Mammary epithelial cell (primary cell): ENCODE data around the gene THRSP.

Experiments used
- EZH2 ChIP-seq: IDR thresholded peaks from 2 replicates; pipeline ENCODE4 v1.6.1; 2012; ENCODE audit warnings: low read length, inconsistent platforms, borderline replicate concordance
- TF ChIP-seq, protein P1 (sequence below), 2 donors: IDR thresholded peaks in 1 of 2; conservative IDR thresholded peaks in 1 of 2; 2 replicates each; pipeline ENCODE4 v1.5.1; 2011 to 2012; ENCODE audit warnings: inconsistent platforms in 2 of 2, low read length in 2 of 2, mild to moderate bottlenecking in 2 of 2, control low read depth in 1 of 2, low read depth in 1 of 2; ENCODE audit not compliant: insufficient read depth in 1 of 2; ENCODE audit errors: extremely low read depth in 1 of 2

DNA sequence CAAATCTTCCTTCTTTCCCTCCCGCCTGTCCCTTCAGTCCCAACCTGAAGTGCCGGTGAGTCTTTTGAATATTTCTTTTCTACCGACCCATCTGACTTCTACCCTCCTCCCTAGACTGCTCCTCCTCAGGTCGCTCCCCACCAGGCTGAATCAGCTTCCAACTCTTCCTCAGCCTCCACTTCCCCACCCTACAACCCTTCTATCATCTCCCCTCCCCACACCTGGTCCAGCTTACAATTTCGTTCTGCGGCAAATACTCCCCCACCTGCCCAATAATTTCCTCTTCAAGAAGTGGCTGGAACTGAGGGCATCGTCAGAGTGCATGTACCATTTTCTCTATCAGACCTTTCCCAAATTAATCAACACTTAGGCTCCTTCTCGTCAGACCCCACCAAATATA lies 18.5 kb downstream of the THRSP start:
- TF ChIP-seq, protein P1, sequence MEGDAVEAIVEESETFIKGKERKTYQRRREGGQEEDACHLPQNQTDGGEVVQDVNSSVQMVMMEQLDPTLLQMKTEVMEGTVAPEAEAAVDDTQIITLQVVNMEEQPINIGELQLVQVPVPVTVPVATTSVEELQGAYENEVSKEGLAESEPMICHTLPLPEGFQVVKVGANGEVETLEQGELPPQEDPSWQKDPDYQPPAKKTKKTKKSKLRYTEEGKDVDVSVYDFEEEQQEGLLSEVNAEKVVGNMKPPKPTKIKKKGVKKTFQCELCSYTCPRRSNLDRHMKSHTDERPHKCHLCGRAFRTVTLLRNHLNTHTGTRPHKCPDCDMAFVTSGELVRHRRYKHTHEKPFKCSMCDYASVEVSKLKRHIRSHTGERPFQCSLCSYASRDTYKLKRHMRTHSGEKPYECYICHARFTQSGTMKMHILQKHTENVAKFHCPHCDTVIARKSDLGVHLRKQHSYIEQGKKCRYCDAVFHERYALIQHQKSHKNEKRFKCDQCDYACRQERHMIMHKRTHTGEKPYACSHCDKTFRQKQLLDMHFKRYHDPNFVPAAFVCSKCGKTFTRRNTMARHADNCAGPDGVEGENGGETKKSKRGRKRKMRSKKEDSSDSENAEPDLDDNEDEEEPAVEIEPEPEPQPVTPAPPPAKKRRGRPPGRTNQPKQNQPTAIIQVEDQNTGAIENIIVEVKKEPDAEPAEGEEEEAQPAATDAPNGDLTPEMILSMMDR (conservative IDR thresholded peaks at IDR 0.05 in 1 of 2, IDR thresholded peaks at IDR 0.05 in 1 of 2; ENCODE audit: extremely low read depth in 1 of 2, insufficient read depth in 1 of 2, low read depth in 1 of 2, low read length in 2 of 2), result no peak
- TF ChIP-seq EZH2, result no peak
